Measurements from ENCODE around the gene NAPSA.

Gene NAPSA

GRCh38 chr19:50383852-50384684 lies 18.6 kb upstream of the NAPSA start, which contains the start of gene POLD1:
TSS of gene POLD1 (plus strand) at chr19:50384347. CDS start at chr19:50398852, 14,505 bp downstream.
- FAIRE-seq: no peak

GRCh38 chr19:50383001-50383851 lies 17.8 kb upstream of the NAPSA start:
- FAIRE-seq: no peak

GRCh38 chr19:50381881-50382729 lies 16.7 kb upstream of the NAPSA start:
- FAIRE-seq: no peak

GRCh38 chr19:50380751-50381151 lies 15.3 kb upstream of the NAPSA start:
- no peak for FAIRE-seq

GRCh38 chr19:50380137-50380536 lies 14.7 kb upstream of the NAPSA start:
- FAIRE-seq: no peak

- no peak for FAIRE-seq
Observed at GRCh38 chr19:50379602-50380001, 14.2 kb upstream of the NAPSA start.

- no peak for FAIRE-seq
Observed at GRCh38 chr19:50378863-50379236, 13.4 kb upstream of the NAPSA start.

GRCh38 chr19:50378169-50378862 lies 12.9 kb upstream of the NAPSA start:
- FAIRE-seq: no peak

GRCh38 chr19:50377517-50377916 lies 12.1 kb upstream of the NAPSA start:
- FAIRE-seq: no peak

GRCh38 chr19:50377051-50377461 lies 11.6 kb upstream of the NAPSA start:
- no peak for FAIRE-seq

- FAIRE-seq: no peak
Observed at GRCh38 chr19:50376166-50377050, 11.0 kb upstream of the NAPSA start, which contains the start of gene NR1H2. TSS of gene NR1H2 (plus strand) at chr19:50376457. CDS start at chr19:50377606, 1,149 bp downstream.

GRCh38 chr19:50371914-50372475 lies 6.6 kb upstream of the NAPSA start:
- no peak for FAIRE-seq

GRCh38 chr19:50368649-50369570 lies 3.5 kb upstream of the NAPSA start:
- FAIRE-seq: no peak

GRCh38 chr19:50362656-50363424 lies 2.6 kb downstream of the NAPSA start:
- no peak for FAIRE-seq

- FAIRE-seq: no peak
Observed at GRCh38 chr19:50362030-50362412, 3.4 kb downstream of the NAPSA start.

GRCh38 chr19:50361290-50362029 lies 4.0 kb downstream of the NAPSA start:
- FAIRE-seq: no peak

- no peak for FAIRE-seq
Observed at GRCh38 chr19:50359328-50359818, 6.1 kb downstream of the NAPSA start.
